ELR (cell line): Measurements from ENCODE around the gene PPP3CB.

Experiments used
- DNase-seq: peaks from one replicate; pipeline ENCODE4 v3.0.0-alpha.2; 2015; ENCODE audit warnings: low read depth

Gene PPP3CB

GRCh38 chr10:73480158-73480557 lies 15.7 kb downstream of the PPP3CB start:
- peak; percentile 88 for DNase-seq

GRCh38 chr10:73478636-73479035 lies 17.2 kb downstream of the PPP3CB start:
- no peak for DNase-seq

GRCh38 chr10:73471226-73471625 lies 24.6 kb downstream of the PPP3CB start:
- no peak for DNase-seq

GRCh38 chr10:73469579-73469978 lies 26.2 kb downstream of the PPP3CB start:
- DNase-seq = no peak

GRCh38 chr10:73467206-73467605 lies 28.6 kb downstream of the PPP3CB start:
- DNase-seq = no peak

GRCh38 chr10:73465978-73466726 lies 29.7 kb downstream of the PPP3CB start:
- DNase-seq = no peak

- no peak for DNase-seq
These were observed 34.9 kb downstream of the PPP3CB start for GRCh38 chr10:73460897-73461296.

- DNase-seq = no peak
These were observed 36.0 kb downstream of the PPP3CB start for GRCh38 chr10:73459683-73460314.

GRCh38 chr10:73456187-73456890 lies 39.5 kb downstream of the PPP3CB start:
- DNase-seq = no peak

- DNase-seq = no peak
These were observed 46.7 kb downstream of the PPP3CB start for GRCh38 chr10:73449113-73449512.

GRCh38 chr10:73448384-73448783 lies 47.4 kb downstream of the PPP3CB start:
- DNase-seq = no peak

GRCh38 chr10:73446926-73447325 lies 48.9 kb downstream of the PPP3CB start:
- DNase-seq = no peak

GRCh38 chr10:73444457-73444856 lies 51.4 kb downstream of the PPP3CB start:
- DNase-seq = no peak

GRCh38 chr10:73439605-73440312 lies 56.1 kb downstream of the PPP3CB start:
- DNase-seq = peak; percentile 81

GRCh38 chr10:73439055-73439454 lies 56.8 kb downstream of the PPP3CB start:
- peak; percentile 42 for DNase-seq

GRCh38 chr10:73433538-73433867 lies 62.3 kb downstream of the PPP3CB start, which contains the start of gene MSS51:
Gene MSS51, minus strand, starts transcription at chr10:73433561. Its CDS starts 5,277 bp downstream, at chr10:73428284.
- no peak for DNase-seq

- no peak for DNase-seq
These were observed 62.9 kb downstream of the PPP3CB start for GRCh38 chr10:73432646-73433537.

GRCh38 chr10:73426318-73426717 lies 69.5 kb downstream of the PPP3CB start:
- no peak for DNase-seq

- DNase-seq = no peak
These were observed 71.3 kb downstream of the PPP3CB start for GRCh38 chr10:73424478-73424877.

- DNase-seq = no peak
These were observed 72.5 kb downstream of the PPP3CB start for GRCh38 chr10:73423309-73423708.

GRCh38 chr10:73416571-73416970 lies 79.3 kb downstream of the PPP3CB start:
- no peak for DNase-seq
